ENCODE measurements around the gene COQ10A. TPM values are rescaled to one million over a fixed set of nuclear protein-coding genes. Genes with fewer than 3 reads are reported as not detected.
A peak's percentile ranks its signal among the peaks of the same experiment; 100 is the strongest.

COQ10A gene
- total RNA-seq, 4 donors from 2014 or later: 2.1 to 28.9 (median 15.2) TPM

DNA sequence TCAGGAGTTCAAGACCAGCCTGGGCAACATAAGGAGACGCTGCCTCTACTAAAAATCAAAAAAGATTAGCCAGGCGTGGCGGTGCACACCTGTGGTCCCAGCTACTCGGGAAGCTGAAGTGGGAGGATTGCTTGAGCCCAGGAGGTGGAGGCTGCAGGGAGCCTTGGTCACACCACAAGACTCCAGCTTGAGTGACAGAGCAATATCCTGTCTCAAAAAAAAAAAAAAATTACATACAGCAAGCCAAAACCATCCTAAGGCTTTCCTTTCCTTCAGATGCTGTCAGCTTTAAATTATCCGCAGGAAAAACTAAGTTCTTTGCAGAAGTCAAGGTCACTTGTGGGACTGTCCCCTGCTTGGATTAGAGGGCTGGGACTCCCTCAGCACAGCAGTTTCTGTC, 32.1 kb downstream of the COQ10A start:
- intact Hi-C loops (cut with DNase I; ENCODE audit: low total_unique reads): no loop called here

DNA sequence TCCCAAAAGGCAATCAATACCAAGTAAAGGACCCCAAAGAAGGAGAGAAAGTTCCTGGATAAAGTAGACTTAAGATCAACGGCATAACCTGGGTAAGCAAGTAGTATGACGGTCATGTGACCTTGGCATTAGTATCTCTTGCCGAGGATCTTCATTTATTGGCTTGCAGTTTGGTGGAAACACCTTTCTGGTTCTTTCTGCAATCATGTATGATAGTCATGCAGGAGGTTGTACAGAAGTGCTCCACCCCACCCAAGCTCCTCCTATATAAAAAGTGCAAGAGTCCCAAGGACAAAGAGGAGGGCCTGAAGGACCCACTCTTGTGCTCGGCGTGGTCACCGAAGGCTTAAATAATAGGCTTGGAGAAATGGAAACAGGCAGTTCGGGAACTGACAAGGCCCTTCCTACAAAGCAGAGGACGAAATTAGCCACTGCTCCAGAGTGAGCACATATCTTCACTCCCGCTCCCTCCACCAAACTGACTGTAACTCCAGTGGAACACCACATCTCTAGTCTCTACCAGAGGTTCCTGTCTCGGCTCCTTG, 32.6 kb downstream of the COQ10A start:
- intact Hi-C loops (cut with DNase I; ENCODE audit: low total_unique reads): no loop called here
- peaks cover 0 to 10% of the 10 kb centered on the region in 2 donors for H3K4me1 ChIP-seq
- H3K4me3 ChIP-seq: peak overlapping the region; percentile 85 to 86
- no peaks in the 10 kb centered on the region for H3K9me3 ChIP-seq
- H3K27ac ChIP-seq: peak overlapping the region; percentile 87 to 93
- H3K36me3 ChIP-seq: no peaks in the 10 kb centered on the region
- no peaks in the 10 kb centered on the region for H3K27me3 ChIP-seq
- DNase-seq: no peak
- TF ChIP-seq, protein P1, sequence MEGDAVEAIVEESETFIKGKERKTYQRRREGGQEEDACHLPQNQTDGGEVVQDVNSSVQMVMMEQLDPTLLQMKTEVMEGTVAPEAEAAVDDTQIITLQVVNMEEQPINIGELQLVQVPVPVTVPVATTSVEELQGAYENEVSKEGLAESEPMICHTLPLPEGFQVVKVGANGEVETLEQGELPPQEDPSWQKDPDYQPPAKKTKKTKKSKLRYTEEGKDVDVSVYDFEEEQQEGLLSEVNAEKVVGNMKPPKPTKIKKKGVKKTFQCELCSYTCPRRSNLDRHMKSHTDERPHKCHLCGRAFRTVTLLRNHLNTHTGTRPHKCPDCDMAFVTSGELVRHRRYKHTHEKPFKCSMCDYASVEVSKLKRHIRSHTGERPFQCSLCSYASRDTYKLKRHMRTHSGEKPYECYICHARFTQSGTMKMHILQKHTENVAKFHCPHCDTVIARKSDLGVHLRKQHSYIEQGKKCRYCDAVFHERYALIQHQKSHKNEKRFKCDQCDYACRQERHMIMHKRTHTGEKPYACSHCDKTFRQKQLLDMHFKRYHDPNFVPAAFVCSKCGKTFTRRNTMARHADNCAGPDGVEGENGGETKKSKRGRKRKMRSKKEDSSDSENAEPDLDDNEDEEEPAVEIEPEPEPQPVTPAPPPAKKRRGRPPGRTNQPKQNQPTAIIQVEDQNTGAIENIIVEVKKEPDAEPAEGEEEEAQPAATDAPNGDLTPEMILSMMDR (IDR thresholded peaks at IDR 0.05): no peak

More for the DNA sequence above, 32.1 kb downstream of the COQ10A start:
- TF ChIP-seq, protein P1 (IDR thresholded peaks at IDR 0.05): no peak
- TF ChIP-seq POLR2A (IDR thresholded peaks at IDR 0.05): no peak
- Histone ChIP-seq H3K27me3 (no peaks in the 10 kb centered on the region), H3K4me3 (peak overlapping the region in 1 of 2 donors; percentile 85), H3K9me3 (no peaks in the 10 kb centered on the region), H3K4me1 (peaks cover 0 to 10% of the 10 kb centered on the region in 2 donors), H3K36me3 (no peaks in the 10 kb centered on the region), H3K27ac (peak overlapping the region; percentile 87 to 93)
- DNase-seq: no peak

DNA sequence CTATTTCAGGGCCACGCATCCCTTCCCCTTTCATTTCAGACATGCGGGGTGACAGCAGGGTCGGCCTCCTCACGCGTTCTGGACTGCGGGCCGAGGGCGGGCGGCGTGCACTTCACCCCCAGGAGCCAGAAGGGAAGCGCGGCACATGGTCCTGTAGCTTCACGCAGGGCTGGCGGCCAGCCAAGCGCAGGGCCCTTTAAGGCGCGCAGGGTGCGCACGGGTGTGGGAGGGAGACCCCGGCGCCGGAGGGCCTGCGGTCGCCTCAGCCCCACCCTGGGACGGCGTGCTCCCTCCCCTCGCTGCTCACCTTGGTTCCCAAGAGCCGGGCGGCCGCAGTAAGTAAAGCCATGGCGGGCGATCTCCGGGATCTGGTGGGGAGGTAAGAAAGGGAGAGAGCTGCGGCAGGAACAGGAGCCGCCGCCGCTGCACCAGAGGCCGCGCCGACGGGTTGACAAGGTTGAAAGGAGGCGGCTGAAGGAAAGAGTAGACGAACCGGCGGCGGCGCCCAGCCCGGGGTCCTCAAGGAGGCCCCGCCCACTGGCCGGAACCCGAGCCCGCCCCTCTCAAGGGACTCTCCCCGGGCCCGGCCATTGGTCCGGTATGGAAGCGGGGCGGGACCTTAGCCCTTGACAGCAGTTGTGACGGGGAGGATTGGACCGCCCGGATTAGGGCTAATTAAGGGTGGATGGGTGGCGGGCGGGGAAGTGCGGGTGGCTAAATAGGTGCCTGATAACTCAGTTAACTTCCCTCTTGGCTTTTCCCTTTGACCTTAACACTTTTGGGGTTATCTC, 33.3 kb downstream of the COQ10A start, which contains the start of gene CS:
CS (minus strand) TSS at position 478 of the 791 bp plus-strand sequence; CDS start at position 349, 129 bp downstream.
- no peaks in the 10 kb centered on the region for H3K36me3 ChIP-seq
- H3K27me3 ChIP-seq: no peaks in the 10 kb centered on the region
- H3K9me3 ChIP-seq: no peaks in the 10 kb centered on the region
- H3K4me3 ChIP-seq: peak within 1 kb of the TSS; percentile 85 to 86
- TF ChIP-seq, protein P1 (IDR thresholded peaks at IDR 0.05): peak in 1 of 4 experiments; percentile 10
- TF ChIP-seq POLR2A (IDR thresholded peaks at IDR 0.05): peak; percentile 55 to 74
- DNase-seq: peak; percentile 98 to 99
- peak within 1 kb of the TSS; percentile 93 to 94 for H3K27ac ChIP-seq
- peaks cover 0 to 10% of the 10 kb centered on the region in 2 donors for H3K4me1 ChIP-seq
- intact Hi-C loops (cut with DNase I; ENCODE audit: low total_unique reads): no loop called here

DNA sequence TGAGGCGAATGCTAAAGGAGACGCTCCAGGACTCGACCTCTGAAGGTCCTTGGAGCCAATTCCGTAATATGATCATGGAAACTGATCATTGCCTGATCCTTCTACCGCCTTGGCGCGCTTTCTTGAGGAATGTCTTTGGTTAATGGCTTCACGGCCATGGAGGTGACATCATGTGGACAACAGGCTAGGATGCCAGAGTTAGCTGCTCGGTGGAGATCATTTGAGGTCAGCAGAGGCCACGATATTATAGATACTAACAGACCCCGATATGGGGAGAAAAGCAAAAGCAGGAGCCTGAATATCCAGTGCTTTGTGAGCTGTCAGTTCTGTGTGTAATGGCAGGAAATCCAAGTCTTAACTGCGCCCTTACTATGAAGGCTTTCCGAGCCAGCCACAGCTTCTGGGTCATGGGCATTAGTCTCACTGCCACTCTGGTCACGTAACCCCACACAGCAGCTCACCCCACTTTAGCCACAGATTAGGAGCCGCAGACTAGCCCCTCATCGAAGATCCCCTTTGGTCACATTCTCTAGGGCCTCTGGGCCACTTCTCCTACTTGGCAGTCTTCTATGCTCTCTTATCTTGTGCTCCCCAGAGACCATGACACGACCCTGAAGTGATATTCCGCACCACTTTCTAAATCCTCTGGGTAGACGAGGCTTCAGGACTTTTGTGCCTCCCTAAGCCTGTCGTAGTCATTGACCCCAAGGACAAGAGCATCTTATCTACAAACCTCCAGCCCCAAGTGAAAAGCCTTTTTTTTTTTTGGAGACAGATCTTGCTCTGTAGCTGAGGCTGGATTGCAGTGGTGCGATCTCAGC, 34.1 kb downstream of the COQ10A start:
- intact Hi-C loops (cut with DNase I; ENCODE audit: low total_unique reads): no loop called here

More for the DNA sequence above, 34.1 kb downstream of the COQ10A start:
- peaks cover 0 to 10% of the 10 kb centered on the region in 2 donors for H3K4me1 ChIP-seq
- no peak for DNase-seq
- TF ChIP-seq, protein P1 (IDR thresholded peaks at IDR 0.05): no peak
- no peak for TF ChIP-seq POLR2A (IDR thresholded peaks at IDR 0.05)
- no peaks in the 10 kb centered on the region for H3K27me3 ChIP-seq
- peak overlapping the region; percentile 93 to 94 for H3K27ac ChIP-seq
- H3K36me3 ChIP-seq: no peaks in the 10 kb centered on the region
- H3K4me3 ChIP-seq: peak overlapping the region; percentile 85 to 86
- H3K9me3 ChIP-seq: no peaks in the 10 kb centered on the region
